NCI-H69 (cell line): Measurements from ENCODE around the gene TTC21B.
"Not testable (repeated sequence)": the region's sequence is repeated elsewhere in the genome, so short reads cannot be mapped to it uniquely, and the experiment has no call there.

ENCODE experiments used
- DNase-seq: peaks from one replicate; lab custom pipeline; 2025; lab: John Stamatoyannopoulos, UW

Gene TTC21B

GRCh38 chr2:165953655-165954606 is at the start of gene TTC21B:
TSS of gene TTC21B (minus strand) at chr2:165953776. CDS start at chr2:165953705, 71 bp downstream.
- DNase-seq: peak; percentile 98

- no peak for DNase-seq
Observed at GRCh38 chr2:166000401-166000800, 46.8 kb upstream of the TTC21B start.

- DNase-seq: no peak
Observed at GRCh38 chr2:165990846-165991245, 37.3 kb upstream of the TTC21B start.

GRCh38 chr2:165989851-165990250 is 36.3 kb upstream of the TTC21B start:
- DNase-seq: peak; percentile 17

- DNase-seq: no peak
Observed at GRCh38 chr2:165985120-165985519, 31.5 kb upstream of the TTC21B start.

GRCh38 chr2:165972161-165972560 is 18.6 kb upstream of the TTC21B start:
- DNase-seq: not testable (repeated sequence)

GRCh38 chr2:165970663-165971062 is 17.1 kb upstream of the TTC21B start:
- peak; percentile 34 for DNase-seq

GRCh38 chr2:165969227-165969626 is 15.7 kb upstream of the TTC21B start:
- peak; percentile 12 for DNase-seq

GRCh38 chr2:165967746-165968145 is 14.2 kb upstream of the TTC21B start:
- DNase-seq: no peak

- no peak for DNase-seq
Observed at GRCh38 chr2:165961818-165962217, 8.2 kb upstream of the TTC21B start.

GRCh38 chr2:165959371-165959770 is 5.8 kb upstream of the TTC21B start:
- no peak for DNase-seq

GRCh38 chr2:165958313-165958960 is 4.9 kb upstream of the TTC21B start:
- DNase-seq: no peak

GRCh38 chr2:165957030-165957675 is 3.6 kb upstream of the TTC21B start:
- no peak for DNase-seq

GRCh38 chr2:165953306-165953654 is 296 bp downstream of the TTC21B start:
- DNase-seq: no peak

- peak; percentile 53 for DNase-seq
Observed at GRCh38 chr2:165952741-165953211, 800 bp downstream of the TTC21B start.

GRCh38 chr2:165952085-165952484 is 1.5 kb downstream of the TTC21B start:
- DNase-seq: peak; percentile 17

GRCh38 chr2:165950438-165950837 is 3.1 kb downstream of the TTC21B start:
- no peak for DNase-seq

- no peak for DNase-seq
Observed at GRCh38 chr2:165941827-165942226, 11.7 kb downstream of the TTC21B start.

GRCh38 chr2:165938237-165938636 is 15.3 kb downstream of the TTC21B start:
- DNase-seq: no peak

GRCh38 chr2:165933211-165933910 is 20.2 kb downstream of the TTC21B start:
- no peak for DNase-seq

GRCh38 chr2:165927774-165928173 is 25.8 kb downstream of the TTC21B start:
- DNase-seq: no peak

- no peak for DNase-seq
Observed at GRCh38 chr2:165927353-165927752, 26.2 kb downstream of the TTC21B start.
